GM12878 (cell line): ENCODE data around the gene GJA9. TPM values are rescaled to one million over a fixed set of nuclear protein-coding genes. Genes with fewer than 3 reads are reported as not detected.

Experiments used
- CHD2 ChIP-seq: IDR thresholded peaks from 2 replicates; pipeline ENCODE4 v1.6.1; 2011; ENCODE audit warnings: low read depth, low read length, improper control_type of control experiment, borderline replicate concordance
- HDGF ChIP-seq: fragments of 450-650 bp; IDR thresholded peaks from 2 replicates; pipeline ENCODE4 v1.6.1; 2016; ENCODE audit warnings: antibody characterized with exemption
- MXI1 ChIP-seq: fragments of 150-350 bp; IDR thresholded peaks from 2 replicates; pipeline ENCODE4 v1.6.1; 2011; ENCODE audit warnings: low read depth, mild to moderate bottlenecking, inconsistent platforms, low read length, improper control_type of control experiment
- NFIC ChIP-seq: IDR thresholded peaks from 2 replicates; pipeline ENCODE4 v1.6.1; 2012; ENCODE audit warnings: low read depth, mild to moderate bottlenecking, inconsistent platforms, low read length, moderate library complexity
- ZBTB11 ChIP-seq: fragments of 450-650 bp; formaldehyde crosslinking; IDR thresholded peaks from 2 replicates; pipeline ENCODE4 v1.5.0; 2022; ENCODE audit warnings: mild to moderate bottlenecking, missing genetic modification characterization
- ZBTB4 ChIP-seq: fragments of 450-650 bp; formaldehyde crosslinking; IDR thresholded peaks from 2 replicates; pipeline ENCODE4 v1.4.0; 2022; ENCODE audit warnings: mild to moderate bottlenecking, moderate library complexity
- polyA plus RNA-seq, 11 experiments: library from polyadenylated mRNA; depleted of rRNA in 4 of 11; unstranded in 6 of 11; stranded (reverse) in 5 of 11; fragments of >200 nt; fragmentation: Nextera tagmentation in 4 of 11; fragmentation: Illumina TruSeq in 1 of 11; extraction: Ambion mirVana in 4 of 11; extraction: Trizol in 1 of 11; gene quantifications; 1 replicate in 1 of 11; 2 replicates in 10 of 11; pipeline versions ENCODE4 v1.2.1 to v1.2.3, GENCODE V29; 2011 to 2016; ENCODE audit warnings: inconsistent platforms in 2 of 11, missing spikeins in 2 of 11, low read depth in 1 of 11
- total RNA-seq, 4 experiments: library from RNA; depleted of rRNA in 3 of 4; stranded (reverse); fragments of >200 nt in 3 of 4; fragmentation: Illumina TruSeq in 1 of 4; extraction: Trizol in 1 of 4; gene quantifications; 2 replicates each; pipeline versions ENCODE4 v1.2.1 to v1.2.3, GENCODE V29; 2013 to 2021

GJA9 gene
- total and polyA plus RNA-seq, 10 of the 15 experiments (the other 5 are each of a cell fraction or from before 2014, with no cell fraction given) = 0.13 TPM; not detected in 9

GRCh38 chr1:38858833-38859560 lies 22.4 kb downstream of the GJA9 start (continued):
- TF ChIP-seq ZBTB11 = no peak
- no peak for TF ChIP-seq ZBTB4 (CRISPR knock-in tag)
- no peak for TF ChIP-seq CHD2
- TF ChIP-seq MXI1 = no peak
- no peak for TF ChIP-seq NFIC
- TF ChIP-seq HDGF = no peak
